A549 treated with AZD9567 at 1 μM for 4 hours (cell line): ENCODE measurements around the gene TRPC1. TPM values are rescaled to one million over a fixed set of nuclear protein-coding genes. Genes with fewer than 3 reads are reported as not detected.

Experiments
- total RNA-seq: library from RNA; stranded (reverse); fragments of 200-300 nt; extraction: Qiagen RNA extraction; gene quantifications from 5 replicates; pipeline ENCODE4 v1.2.3, GENCODE V29; 2022; ENCODE audit not compliant: insufficient read depth

Gene TRPC1
- total RNA-seq = 3.1 to 8.5 TPM (median 7.1 TPM) in 5 replicates

GRCh38 chr3:142723968-142724681 lies at the start of gene TRPC1:
Gene TRPC1, plus strand, starts transcription at chr3:142724034. Its CDS starts 526 bp downstream, at chr3:142724560.

Other genes with a start within 250 kb of the TRPC1 start
- gene ATR, start 145.3 kb upstream of the TRPC1 start, total RNA-seq = 12.3 to 17.2 TPM (median 13.0 TPM) in 5 replicates
- gene PLS1, start 127.6 kb upstream of the TRPC1 start, total RNA-seq = 8.3 to 12.1 TPM (median 10.7 TPM) in 5 replicates
- 23.4 to 52.5 TPM (median 27.2 TPM) in 5 replicates for gene PCOLCE2, start 165.0 kb downstream of the TRPC1 start, total RNA-seq
- gene PAQR9, start 239.6 kb downstream of the TRPC1 start, total RNA-seq = 1.8 to 2.4 TPM (median 2.2 TPM) in 5 replicates